NCI-H2227 treated with DMSO at 0.1 percent for 48 hours (cell line): ENCODE measurements around the gene ACTG2.

Experiments used
- DNase-seq: peaks from one replicate; lab custom pipeline; 2025; lab: John Stamatoyannopoulos, UW

Gene ACTG2

DNA sequence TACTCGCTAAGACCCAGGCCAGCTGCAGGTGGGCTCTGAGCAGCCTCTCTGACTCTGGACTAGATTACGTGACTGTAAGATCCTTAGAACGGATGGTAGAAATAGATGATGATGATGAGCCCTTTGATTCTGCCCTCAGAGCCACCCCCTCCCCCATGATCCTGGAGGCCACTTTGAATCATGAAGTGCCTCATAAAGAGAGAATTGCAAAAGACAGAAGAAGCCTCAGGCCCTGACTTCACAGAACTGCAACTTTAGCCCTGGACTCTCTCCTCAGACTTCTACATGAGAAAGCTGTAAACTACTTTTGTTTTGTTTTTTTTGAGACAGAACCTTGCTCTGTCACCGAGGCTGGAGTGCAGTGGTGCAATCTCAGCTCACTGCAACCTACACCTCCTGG lies 76.5 kb downstream of the ACTG2 start:
- no peak for DNase-seq
